ENCODE results near the gene LIPE.

Gene LIPE

DNA sequence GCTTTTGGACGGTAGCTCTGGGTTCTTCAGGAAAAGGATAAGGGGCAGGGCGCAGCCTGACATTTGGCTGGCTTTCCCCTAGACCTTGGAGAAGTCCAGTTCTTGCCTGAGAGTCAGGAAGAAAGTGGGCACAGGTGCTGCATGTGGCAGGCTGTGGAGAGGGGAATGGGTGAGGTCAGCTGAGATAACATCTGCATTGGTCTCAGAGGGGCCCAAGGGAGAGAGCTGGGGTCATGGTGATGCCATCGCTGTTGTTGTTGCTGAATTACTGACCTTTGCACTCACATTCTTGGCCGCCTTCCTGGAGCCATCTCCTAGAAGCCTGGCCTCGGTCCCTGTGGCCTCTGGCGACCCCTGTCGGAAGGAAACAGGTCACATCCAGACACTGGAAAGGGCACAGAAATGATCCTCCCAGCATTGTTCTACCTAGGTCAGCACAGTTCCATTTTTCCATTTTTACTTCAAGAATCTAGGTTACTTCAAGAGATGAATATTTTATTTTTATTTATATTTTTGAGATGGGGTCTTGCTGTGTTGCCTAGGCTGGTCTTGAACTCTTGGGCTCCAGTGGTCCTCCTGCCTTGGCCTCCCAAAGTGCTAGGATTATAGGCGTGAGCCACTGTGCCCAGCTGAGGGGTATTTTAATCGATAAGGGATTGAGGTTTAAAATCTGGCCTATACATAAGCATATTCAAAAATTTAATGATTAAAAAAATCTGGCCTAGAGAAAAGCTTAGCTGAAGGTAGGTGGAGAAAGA is 6.5 kb upstream of the LIPE start:
- DNase-seq (ENCODE audit: low read depth), result no peak
- TF ChIP-seq, protein P1, sequence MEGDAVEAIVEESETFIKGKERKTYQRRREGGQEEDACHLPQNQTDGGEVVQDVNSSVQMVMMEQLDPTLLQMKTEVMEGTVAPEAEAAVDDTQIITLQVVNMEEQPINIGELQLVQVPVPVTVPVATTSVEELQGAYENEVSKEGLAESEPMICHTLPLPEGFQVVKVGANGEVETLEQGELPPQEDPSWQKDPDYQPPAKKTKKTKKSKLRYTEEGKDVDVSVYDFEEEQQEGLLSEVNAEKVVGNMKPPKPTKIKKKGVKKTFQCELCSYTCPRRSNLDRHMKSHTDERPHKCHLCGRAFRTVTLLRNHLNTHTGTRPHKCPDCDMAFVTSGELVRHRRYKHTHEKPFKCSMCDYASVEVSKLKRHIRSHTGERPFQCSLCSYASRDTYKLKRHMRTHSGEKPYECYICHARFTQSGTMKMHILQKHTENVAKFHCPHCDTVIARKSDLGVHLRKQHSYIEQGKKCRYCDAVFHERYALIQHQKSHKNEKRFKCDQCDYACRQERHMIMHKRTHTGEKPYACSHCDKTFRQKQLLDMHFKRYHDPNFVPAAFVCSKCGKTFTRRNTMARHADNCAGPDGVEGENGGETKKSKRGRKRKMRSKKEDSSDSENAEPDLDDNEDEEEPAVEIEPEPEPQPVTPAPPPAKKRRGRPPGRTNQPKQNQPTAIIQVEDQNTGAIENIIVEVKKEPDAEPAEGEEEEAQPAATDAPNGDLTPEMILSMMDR (IDR thresholded peaks at IDR 0.05; ENCODE audit: control insufficient read depth, insufficient read depth, low read depth, low read length, missing control alignments), result peak; percentile 63
- no peak overlapping the region for H3K4me3 ChIP-seq (ENCODE audit: control insufficient read depth, low read depth, low read length)

DNA sequence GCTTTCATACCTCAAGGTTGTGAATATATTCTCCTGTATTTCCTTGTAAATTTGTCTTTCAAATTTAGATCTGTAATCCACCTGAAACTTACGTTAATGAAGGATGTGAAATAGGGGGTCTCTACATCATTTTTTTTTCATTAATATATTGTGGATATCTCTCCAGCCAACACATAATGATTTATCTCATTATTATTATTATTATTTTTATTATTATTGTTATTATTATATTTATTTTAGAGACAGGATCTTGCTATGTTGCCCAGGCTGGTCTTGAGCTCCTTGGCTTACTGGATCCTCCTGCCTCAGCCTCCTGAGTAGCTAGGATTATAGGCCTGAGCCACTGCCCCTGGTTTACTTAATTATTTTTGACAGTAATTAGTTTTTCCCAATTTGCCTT is 4.3 kb upstream of the LIPE start:
- no peak overlapping the region for H3K4me3 ChIP-seq (ENCODE audit: control insufficient read depth, low read depth, low read length)
- TF ChIP-seq, protein P1 (IDR thresholded peaks at IDR 0.05; ENCODE audit: control insufficient read depth, insufficient read depth, low read depth, low read length, missing control alignments), result no peak
- DNase-seq (ENCODE audit: low read depth), result no peak

DNA sequence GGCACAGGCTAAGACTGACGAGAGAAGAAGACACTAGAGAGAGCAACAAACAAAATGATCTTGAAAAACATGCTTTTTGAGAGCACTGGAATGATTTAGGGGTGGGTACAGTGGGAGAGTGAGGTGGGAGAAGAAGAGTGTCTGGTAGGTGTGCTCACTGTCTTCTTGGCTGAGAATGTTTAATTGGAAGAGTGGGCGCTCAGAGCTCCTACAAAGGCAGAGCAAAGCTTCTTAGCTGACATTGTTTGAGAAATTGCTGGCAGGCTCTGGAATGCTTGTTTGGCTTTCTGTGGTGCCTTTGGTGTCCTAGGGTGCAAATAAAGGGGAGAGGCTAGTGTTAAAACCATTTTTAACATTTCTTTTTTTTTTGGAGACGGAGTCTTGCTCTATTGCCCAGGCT is 1.5 kb upstream of the LIPE start:
- TF ChIP-seq, protein P1 (IDR thresholded peaks at IDR 0.05; ENCODE audit: control insufficient read depth, insufficient read depth, low read depth, low read length, missing control alignments), result no peak
- DNase-seq (ENCODE audit: low read depth), result no peak
- H3K4me3 ChIP-seq (ENCODE audit: control insufficient read depth, low read depth, low read length), result no peak overlapping the region

DNA sequence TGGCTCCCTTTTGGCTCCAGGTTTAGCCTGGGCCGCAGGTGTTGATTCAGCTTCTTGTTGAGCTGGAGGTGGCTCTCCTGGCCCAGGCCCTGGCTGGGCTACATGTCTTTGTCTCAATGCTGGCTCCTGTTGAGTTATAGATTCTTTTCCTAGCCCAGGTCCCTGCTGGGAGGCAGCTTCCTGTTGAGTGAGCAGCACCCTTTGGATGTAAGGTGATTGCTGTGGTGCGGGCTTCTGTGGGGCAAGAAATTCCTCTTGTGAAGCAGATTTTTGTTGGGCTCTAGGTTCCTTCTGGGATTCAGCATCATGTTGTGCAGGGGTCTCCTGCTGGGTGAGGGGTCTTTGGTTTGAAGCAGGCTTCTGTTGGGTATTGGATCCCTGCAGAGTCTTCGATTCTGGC is 545 bp downstream of the LIPE start:
- TF ChIP-seq, protein P1 (IDR thresholded peaks at IDR 0.05; ENCODE audit: control insufficient read depth, insufficient read depth, low read depth, low read length, missing control alignments), result no peak
- H3K4me3 ChIP-seq (ENCODE audit: control insufficient read depth, low read depth, low read length), result no peak overlapping the region
- DNase-seq (ENCODE audit: low read depth), result no peak

DNA sequence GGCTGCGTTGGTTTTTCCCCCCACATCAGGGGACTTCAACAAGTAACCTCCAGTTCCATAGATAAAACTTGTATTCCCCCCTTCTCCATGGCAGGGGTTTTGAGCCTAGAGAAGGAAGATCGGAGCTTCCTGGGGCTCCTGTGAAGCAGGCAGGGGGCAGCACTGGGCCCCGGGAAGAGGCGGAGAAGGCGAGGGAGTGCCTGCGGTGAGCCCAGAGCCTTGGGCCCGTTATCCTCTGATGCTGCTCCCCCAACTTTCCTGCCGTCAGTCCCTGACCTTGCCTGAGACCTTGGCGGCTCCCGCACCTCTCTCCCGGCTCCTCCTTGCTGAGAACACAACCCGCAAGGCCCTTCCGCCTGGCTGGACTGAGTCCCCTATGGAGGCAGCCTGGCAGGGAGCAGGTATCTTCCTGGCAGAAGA is 2.5 kb downstream of the LIPE start:
- no peak for DNase-seq (ENCODE audit: low read depth)
- TF ChIP-seq, protein P1 (IDR thresholded peaks at IDR 0.05; ENCODE audit: control insufficient read depth, insufficient read depth, low read depth, low read length, missing control alignments), result peak; percentile 9
- no peak overlapping the region for H3K4me3 ChIP-seq (ENCODE audit: control insufficient read depth, low read depth, low read length)

DNA sequence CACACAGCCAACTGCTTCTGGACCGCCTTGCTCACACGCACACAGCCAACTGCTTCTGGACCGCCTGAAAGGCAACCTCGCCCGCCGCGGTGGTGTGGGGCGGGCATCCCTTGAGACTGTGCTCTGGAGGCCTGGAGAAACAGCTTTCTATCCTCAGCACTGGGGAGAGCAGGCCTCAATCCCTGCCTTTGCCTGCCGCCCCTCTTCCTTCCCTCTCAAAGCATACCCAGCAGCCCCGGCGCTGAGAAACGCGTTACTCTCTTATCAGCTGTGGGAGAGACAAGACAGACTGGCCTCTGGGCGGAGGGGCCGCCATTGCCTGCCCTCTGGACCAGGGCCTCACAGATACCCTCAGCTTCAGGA is 2.9 kb downstream of the LIPE start:
- H3K4me3 ChIP-seq (ENCODE audit: control insufficient read depth, low read depth, low read length), result peak overlapping the region; percentile 56; the same call in 1 of the 2 replicates
- TF ChIP-seq, protein P1 (IDR thresholded peaks at IDR 0.05; ENCODE audit: control insufficient read depth, insufficient read depth, low read depth, low read length, missing control alignments), result no peak
- no peak for DNase-seq (ENCODE audit: low read depth)

Measured in AG09309 (cell line).